SK-N-SH treated with all-trans-retinoic acid at 6 μM for 48 hours (cell line): ENCODE results near the gene CALML6.

Experiments
- TOX ChIP-seq: fragments of 250-450 bp; sonication (Bioruptor Pico); IDR thresholded peaks from 2 replicates; pipeline ENCODE4 v1.8.0; 2021; ENCODE audit warnings: mild to moderate bottlenecking, moderate library complexity, borderline replicate concordance
- ZFP3 ChIP-seq: fragments of 250-450 bp; sonication (Bioruptor Pico); IDR thresholded peaks from 2 replicates; pipeline ENCODE4 v1.5.0; 2020; ENCODE audit warnings: mild to moderate bottlenecking, moderate library complexity

- TF ChIP-seq ZFP3 (CRISPR knock-in tag): no peak
- no peak for TF ChIP-seq TOX (CRISPR knock-in tag)
Observed at GRCh38 chr1:1919304-1920056, 4.4 kb downstream of the CALML6 start.
